Adrenal gland (tissue), 19 donors: Measurements from ENCODE around the gene DYNLT2. TPM values are rescaled to one million over a fixed set of nuclear protein-coding genes. Genes with fewer than 3 reads are reported as not detected.
A peak's percentile ranks its signal among the peaks of the same experiment; 100 is the strongest.

Source experiments
- DNase-seq, 7 donors: peaks; one replicate each; pipeline ENCODE4 v3.0.0-alpha.2; 2019 to 2020
- H3K27ac ChIP-seq, 5 donors: fragments of 200-600 bp; sonication (generic) in 4 of 5; 1 replicate in 3 of 5; 2 replicates in 2 of 5; pipeline versions ENCODE4 v1.5.1 to v1.8.0; 2016 to 2020; ENCODE audit warnings: mild to moderate bottlenecking in 1 of 5
- H3K27me3 ChIP-seq: fragments of 200-600 bp; 2 replicates; pipeline ENCODE4 v1.8.0; 2021
- H3K36me3 ChIP-seq, 2 donors: fragments of 200-600 bp; replicated peaks in 1 of 2; 1 replicate in 1 of 2; 2 replicates in 1 of 2; pipeline versions ENCODE4 v1.5.1 to v1.8.0; 2018 to 2022
- H3K4me1 ChIP-seq, 2 donors: fragments of 200-600 bp; replicated peaks in 1 of 2; 1 replicate in 1 of 2; 2 replicates in 1 of 2; pipeline versions ENCODE4 v1.5.1 to v1.8.0; 2018 to 2021
- H3K4me3 ChIP-seq, 4 donors: fragments of 200-600 bp; sonication (generic) in 3 of 4; one replicate each; pipeline ENCODE4 v1.5.1; 2016 to 2018
- H3K9me3 ChIP-seq, 3 donors: fragments of 200-600 bp; sonication (generic) in 1 of 3; replicated peaks in 1 of 3; 1 replicate in 2 of 3; 2 replicates in 1 of 3; pipeline versions ENCODE4 v1.5.1 to v1.8.0; 2016 to 2021
- POLR2A ChIP-seq, 2 donors: fragments of 450-650 bp; IDR thresholded peaks; one replicate each; pipeline ENCODE4 v1.6.1; 2017; ENCODE audit warnings: antibody characterized with exemption in 2 of 2, mild to moderate bottlenecking in 2 of 2, moderate library complexity in 1 of 2
- WGBS, 4 donors: extraction: QIAGEN DNeasy Blood & Tissue Kit in 2 of 4; methylation state at CpG; one replicate each; pipeline versions ENCODE4 v1.1.5 to v1.1.7; 2013 to 2017; 5-methylcytosine and 5-hydroxymethylcytosine counted together
- intact Hi-C, 2 donors: fragments of 100-400 bp; cut with DNase I; formaldehyde crosslinking; loops; one replicate each; pipeline versions ENCODE4 v1.14.1 to v1.15.0; 2022 to 2023
- long read RNA-seq, 10 donors: library from polyadenylated mRNA in 3 of 10; unstranded in 2 of 10; stranded (forward) in 1 of 10; transcript quantifications; one replicate each; pipeline ENCODE4 v2.0.0 and lab custom pipeline, GENCODE V29; 2021 to 2026
- polyA plus RNA-seq, 3 donors: library from polyadenylated mRNA; stranded (reverse); fragments of 200-250 nt in 2 of 3; fragments of 350-450 nt in 1 of 3; fragmentation: Illumina TruSeq in 1 of 3; extraction: RNeasy Lipid Tissue Mini Kit (QIAGEN cat#74804) in 1 of 3; gene quantifications; one replicate each; pipeline ENCODE4 v1.2.3, GENCODE V29; 2013 to 2014
- total RNA-seq, 9 donors: library from RNA; depleted of rRNA in 4 of 9; stranded (reverse); fragments of >200 nt in 4 of 9; fragments of 120-200 nt in 1 of 9; fragmentation: NEBNext Ultra II Directional in 1 of 9; extraction: Animal tissue kit (Norgen Biotek cat#: 25700) in 1 of 9; gene quantifications; one replicate each; pipeline versions ENCODE4 v1.1.0 to v1.2.4, GENCODE V29; 2013 to 2023
- TF ChIP-seq, protein P1 (sequence below), 6 experiments: fragments of 450-650 bp in 4 of 6; fragments of 200-600 bp in 2 of 6; sonication (generic) in 1 of 6; IDR thresholded peaks; 1 replicate in 5 of 6; 2 replicates in 1 of 6; pipeline versions ENCODE4 v1.5.1 to v1.8.0; 2016 to 2021; ENCODE audit warnings: antibody characterized with exemption in 6 of 6, mild to moderate bottlenecking in 2 of 6, moderate library complexity in 1 of 6
- donor health status: healthy with polysubstance abuse.
- donor health status: Bipolar disorder and iron deficiency.
- donor health status: DM: yes; HTN: yes; CAD: no.
- donor health status: DM: no; HTN: no; CAD: no.
- donor health status: DM: no; HTN: no; CAD: no.
- donor health status: DM: yes; HTN: yes; CAD: no.

The DYNLT2 gene, protein sequence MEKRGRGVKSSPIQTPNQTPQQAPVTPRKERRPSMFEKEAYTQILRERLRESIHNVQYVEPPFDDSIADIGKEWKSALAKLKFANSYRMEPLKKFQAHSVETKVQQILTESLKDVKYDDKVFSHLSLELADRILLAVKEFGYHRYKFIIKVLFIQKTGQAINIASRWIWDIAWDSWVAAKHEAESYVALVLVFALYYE
- total RNA-seq, result 1 to 10 TPM in 7 of 9 donors, under 1 TPM in 2; 0.14 to 4.6 (median 1.5) TPM
- 1 to 10 TPM; 1.7 to 3.8 (median 2.3) TPM for polyA plus RNA-seq
- long read RNA-seq, donor 1, transcript TCTE3-202 (1 exons, 2,078 nt), result major isoform, 8 of 20 reads
- long read RNA-seq, donor 1, partial matches to known transcripts, result 12 of 20 reads
- long read RNA-seq, donor 1, other reads (novel, unspliced or antisense), result 0 of 20 reads
- long read RNA-seq, donor 2, partial matches to known transcripts, result 0 of 3 reads
- long read RNA-seq, donor 2, other reads (novel, unspliced or antisense), result 0 of 3 reads
- long read RNA-seq, donor 3, partial matches to known transcripts, result 0 of 1 reads
- long read RNA-seq, donor 3, other reads (novel, unspliced or antisense), result 0 of 1 reads
- long read RNA-seq, donor 4, partial matches to known transcripts, result 0 of 2 reads
- long read RNA-seq, donor 4, other reads (novel, unspliced or antisense), result 0 of 2 reads
- long read RNA-seq, donor 5, partial matches to known transcripts, result 0 of 4 reads
- long read RNA-seq, donor 5, other reads (novel, unspliced or antisense), result 0 of 4 reads
- long read RNA-seq, donor 6, transcript TCTE3-202 (1 exons, 2,078 nt), result major isoform, 5 of 5 reads
- long read RNA-seq, donor 6, partial matches to known transcripts, result 0 of 5 reads
- long read RNA-seq, donor 6, other reads (novel, unspliced or antisense), result 0 of 5 reads
- long read RNA-seq, donor 7, transcript TCTE3-202 (1 exons, 2,078 nt), result major isoform, 7 of 7 reads
- long read RNA-seq, donor 7, partial matches to known transcripts, result 0 of 7 reads
- long read RNA-seq, donor 7, other reads (novel, unspliced or antisense), result 0 of 7 reads
- long read RNA-seq, donor 8, transcript TCTE3-202 (1 exons, 2,078 nt), result major isoform, 9 of 14 reads
- long read RNA-seq, donor 8, partial matches to known transcripts, result 5 of 14 reads
- long read RNA-seq, donor 8, other reads (novel, unspliced or antisense), result 0 of 14 reads
- long read RNA-seq, donor 9, transcript TCTE3-202 (1 exons, 2,078 nt), result major isoform, 6 of 11 reads
- long read RNA-seq, donor 9, partial matches to known transcripts, result 5 of 11 reads
- long read RNA-seq, donor 9, other reads (novel, unspliced or antisense), result 0 of 11 reads
- long read RNA-seq, donor 10, partial matches to known transcripts, result 0 of 2 reads
- long read RNA-seq, donor 10, other reads (novel, unspliced or antisense), result 0 of 2 reads

DNA sequence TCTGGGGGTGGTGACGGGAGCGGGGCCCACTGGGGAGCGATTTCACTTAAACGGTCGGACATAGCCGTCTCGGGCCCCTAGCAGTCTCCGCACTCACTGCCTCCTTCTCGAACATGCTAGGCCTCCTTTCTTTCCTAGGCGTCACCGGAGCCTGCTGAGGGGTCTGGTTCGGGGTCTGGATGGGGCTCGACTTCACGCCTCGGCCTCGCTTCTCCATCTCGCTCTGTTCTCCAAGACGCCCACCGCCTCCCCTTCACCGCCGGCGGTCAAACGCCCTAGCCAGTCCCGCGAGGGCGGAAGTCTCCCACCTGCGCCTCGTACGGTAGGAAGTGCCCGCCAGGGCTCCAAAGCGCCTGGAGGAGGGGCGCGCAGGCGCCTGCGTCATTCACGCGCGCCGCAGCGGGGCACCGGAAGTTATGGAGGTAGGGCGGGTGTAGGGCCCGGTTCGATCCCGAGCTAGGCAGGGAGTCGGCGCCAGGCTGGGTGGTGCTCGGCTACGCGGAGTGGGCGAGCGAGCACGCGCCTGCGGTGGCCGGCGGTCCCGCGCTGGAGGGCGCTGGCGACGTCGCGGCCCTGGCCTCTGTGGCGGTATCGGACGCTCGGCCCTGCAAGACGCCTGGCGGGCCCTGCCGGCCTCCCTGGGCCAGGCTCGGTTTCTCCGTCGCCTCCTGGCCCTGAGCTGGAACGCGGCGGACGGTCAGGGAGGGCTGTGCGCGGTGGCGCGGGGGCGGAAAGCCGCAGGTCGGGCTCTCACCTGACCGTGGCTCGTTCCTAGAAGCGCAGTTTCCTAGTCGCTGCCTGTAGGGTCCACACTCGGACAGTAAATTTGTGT is at the start of gene DYNLT2, which contains the start of gene ERMARD:
DYNLT2 (minus strand) TSS at position 331 of the 832 bp plus-strand sequence; CDS start at position 217, 114 bp downstream.
ERMARD (plus strand) TSS at position 381 of the 832 bp plus-strand sequence; CDS start at position 417, 36 bp downstream.
- Histone ChIP-seq H3K36me3 (no peaks in the 10 kb centered on the region), H3K9me3 (no peaks in the 10 kb centered on the region), H3K27me3 (no peaks in the 10 kb centered on the region), H3K27ac (peak within 1 kb of the TSS; percentile 79 to 98 (median 97)), H3K4me3 (peak within 1 kb of the TSS; percentile 58 to 86 (median 82)), H3K4me1 (peaks cover 11 to 25% of the 10 kb centered on the region in 2 donors)
- TF ChIP-seq POLR2A (IDR thresholded peaks at IDR 0.05), result peak; percentile 63 to 90
- TF ChIP-seq, protein P1, sequence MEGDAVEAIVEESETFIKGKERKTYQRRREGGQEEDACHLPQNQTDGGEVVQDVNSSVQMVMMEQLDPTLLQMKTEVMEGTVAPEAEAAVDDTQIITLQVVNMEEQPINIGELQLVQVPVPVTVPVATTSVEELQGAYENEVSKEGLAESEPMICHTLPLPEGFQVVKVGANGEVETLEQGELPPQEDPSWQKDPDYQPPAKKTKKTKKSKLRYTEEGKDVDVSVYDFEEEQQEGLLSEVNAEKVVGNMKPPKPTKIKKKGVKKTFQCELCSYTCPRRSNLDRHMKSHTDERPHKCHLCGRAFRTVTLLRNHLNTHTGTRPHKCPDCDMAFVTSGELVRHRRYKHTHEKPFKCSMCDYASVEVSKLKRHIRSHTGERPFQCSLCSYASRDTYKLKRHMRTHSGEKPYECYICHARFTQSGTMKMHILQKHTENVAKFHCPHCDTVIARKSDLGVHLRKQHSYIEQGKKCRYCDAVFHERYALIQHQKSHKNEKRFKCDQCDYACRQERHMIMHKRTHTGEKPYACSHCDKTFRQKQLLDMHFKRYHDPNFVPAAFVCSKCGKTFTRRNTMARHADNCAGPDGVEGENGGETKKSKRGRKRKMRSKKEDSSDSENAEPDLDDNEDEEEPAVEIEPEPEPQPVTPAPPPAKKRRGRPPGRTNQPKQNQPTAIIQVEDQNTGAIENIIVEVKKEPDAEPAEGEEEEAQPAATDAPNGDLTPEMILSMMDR (IDR thresholded peaks at IDR 0.05), result peak in 4 of 6 experiments; percentile 47 to 65 (median 58)
- WGBS, 4 donors, result 0% methylated on average over 4 to 90 of the region's 90 CpGs
- peak; percentile 93 to 97 (median 94) for DNase-seq
- intact Hi-C loops, result no loop called here

DNA sequence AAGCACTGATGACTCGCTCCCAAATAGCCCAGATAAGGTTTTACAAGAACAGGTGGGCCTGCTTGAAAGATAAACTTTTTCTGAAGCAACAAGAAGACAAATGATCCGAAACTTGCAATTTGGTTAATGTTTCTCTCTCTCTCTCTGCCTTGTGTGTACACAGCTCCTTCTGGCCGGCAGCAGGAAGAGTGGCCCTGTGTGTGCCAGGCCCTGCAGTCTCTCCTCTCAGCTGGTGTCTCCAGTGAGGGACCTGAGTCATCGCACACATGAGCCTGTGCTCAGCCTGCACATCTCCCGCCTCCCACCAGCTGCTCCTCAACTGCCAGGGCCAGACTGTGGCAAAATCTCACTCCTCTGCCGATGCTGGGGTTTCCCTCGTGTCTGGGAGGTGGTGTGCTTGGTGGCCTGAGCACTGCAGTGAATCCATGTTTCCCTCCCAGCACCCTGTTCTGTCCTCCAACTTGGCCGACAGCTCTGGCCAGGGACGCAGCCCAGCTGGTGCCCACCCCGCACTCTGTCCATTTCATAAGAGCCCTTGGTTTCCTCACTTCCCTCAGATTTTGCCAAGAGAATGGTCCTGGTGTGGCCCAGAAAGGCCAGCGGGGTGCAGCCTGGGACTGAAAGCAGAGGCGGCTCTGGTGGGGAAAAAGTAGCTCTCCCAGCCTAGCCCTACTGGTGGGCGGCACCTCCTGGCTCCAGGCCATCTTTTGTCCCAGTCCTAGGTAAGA is 49.5 kb upstream of the DYNLT2 start:
- DNase-seq, result peak; percentile 34 to 80 (median 59)
- H3K36me3 ChIP-seq, result no peaks in the 10 kb centered on the region
- intact Hi-C loops, result no loop called here
- H3K9me3 ChIP-seq, result no peaks in the 10 kb centered on the region
- 66 to 79% (median 69%) methylated on average over 12 to 13 of the region's 13 CpGs for WGBS, 4 donors
- H3K4me1 ChIP-seq, result no peaks in the 10 kb centered on the region
- no peaks in the 10 kb centered on the region for H3K27me3 ChIP-seq
- peak overlapping the region in 1 of 5 donors; percentile 27 for H3K27ac ChIP-seq
- H3K4me3 ChIP-seq, result no peak overlapping the region
- TF ChIP-seq, protein P1 (IDR thresholded peaks at IDR 0.05), result no peak
- no peak for TF ChIP-seq POLR2A (IDR thresholded peaks at IDR 0.05)

DNA sequence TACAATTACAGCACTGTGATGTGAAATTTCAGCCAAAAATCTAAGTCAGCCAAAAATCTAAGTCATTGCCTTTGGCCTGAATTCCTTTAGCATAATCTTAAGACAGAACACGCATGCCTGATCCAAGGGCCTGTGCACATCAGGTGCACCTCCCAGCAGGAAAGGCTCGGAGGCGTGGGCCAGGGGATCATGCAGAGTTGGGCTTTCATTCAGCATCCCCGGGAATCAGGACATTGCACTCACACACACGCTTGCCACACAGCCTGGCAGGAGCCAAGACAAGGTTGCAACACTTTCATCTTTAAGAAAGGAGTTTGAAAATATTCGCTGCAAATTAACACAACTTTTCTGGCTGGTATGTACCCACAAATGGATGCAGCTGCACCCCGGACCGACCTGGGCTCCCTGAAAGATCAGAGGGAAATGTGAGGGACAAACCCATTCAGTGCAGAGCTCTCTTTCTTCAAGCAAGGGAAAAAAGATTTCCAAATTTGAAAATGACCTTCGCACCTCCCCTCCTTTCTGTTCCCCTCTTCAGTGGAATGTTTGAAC is 48.8 kb upstream of the DYNLT2 start:
- intact Hi-C loops, result no loop called here
- no peak overlapping the region for H3K27ac ChIP-seq
- H3K36me3 ChIP-seq, result no peaks in the 10 kb centered on the region
- peak in 1 of 7 donors; percentile 34 for DNase-seq
- H3K9me3 ChIP-seq, result no peaks in the 10 kb centered on the region
- H3K4me3 ChIP-seq, result no peak overlapping the region
- no peaks in the 10 kb centered on the region for H3K4me1 ChIP-seq
- TF ChIP-seq, protein P1 (IDR thresholded peaks at IDR 0.05), result no peak
- no peak for TF ChIP-seq POLR2A (IDR thresholded peaks at IDR 0.05)
- H3K27me3 ChIP-seq, result no peaks in the 10 kb centered on the region
- WGBS, 4 donors, result 51 to 74% (median 71%) methylated on average over 7 to 9 of the region's 9 CpGs
